Testis (tissue), 2 donors: Measurements from ENCODE around the gene UCHL1.

Experiments
- CTCF ChIP-seq, 3 experiments: fragments of 450-650 bp in 2 of 3; fragments of 200-600 bp in 1 of 3; sonication (generic) in 1 of 3; IDR thresholded peaks; one replicate each; pipeline ENCODE4 v1.5.1; 2016 to 2019; ENCODE audit warnings: antibody characterized with exemption in 3 of 3, mild to moderate bottlenecking in 2 of 3, moderate library complexity in 1 of 3
- POLR2A ChIP-seq: fragments of 450-650 bp; IDR thresholded peaks from one replicate; pipeline ENCODE4 v1.6.1; 2017; ENCODE audit warnings: antibody characterized with exemption, mild to moderate bottlenecking, moderate library complexity

- TF ChIP-seq CTCF (IDR thresholded peaks at IDR 0.05) (no peak), POLR2A (no peak)
Measured at GRCh38 chr4:41262198-41262597, 5.5 kb downstream of the UCHL1 start.
